HL-60 (cell line): ENCODE data around the gene C10orf105.

Experiments
- GABPA ChIP-seq: IDR thresholded peaks from 2 replicates; pipeline ENCODE4 v1.6.1; 2012; ENCODE audit warnings: low read depth
- POLR2AphosphoS5 ChIP-seq: IDR thresholded peaks from 2 replicates; pipeline ENCODE4 v1.6.1; 2012; ENCODE audit warnings: low read depth
- SPI1 ChIP-seq: IDR thresholded peaks from 2 replicates; pipeline ENCODE4 v1.6.1; 2012; ENCODE audit warnings: low read depth, mild to moderate bottlenecking, borderline replicate concordance
- TF ChIP-seq, protein P1 (sequence below): IDR thresholded peaks from one replicate; pipeline ENCODE4 v1.5.1; 2011; ENCODE audit warnings: low read length, control low read depth, inconsistent platforms; ENCODE audit not compliant: insufficient read depth

DNA sequence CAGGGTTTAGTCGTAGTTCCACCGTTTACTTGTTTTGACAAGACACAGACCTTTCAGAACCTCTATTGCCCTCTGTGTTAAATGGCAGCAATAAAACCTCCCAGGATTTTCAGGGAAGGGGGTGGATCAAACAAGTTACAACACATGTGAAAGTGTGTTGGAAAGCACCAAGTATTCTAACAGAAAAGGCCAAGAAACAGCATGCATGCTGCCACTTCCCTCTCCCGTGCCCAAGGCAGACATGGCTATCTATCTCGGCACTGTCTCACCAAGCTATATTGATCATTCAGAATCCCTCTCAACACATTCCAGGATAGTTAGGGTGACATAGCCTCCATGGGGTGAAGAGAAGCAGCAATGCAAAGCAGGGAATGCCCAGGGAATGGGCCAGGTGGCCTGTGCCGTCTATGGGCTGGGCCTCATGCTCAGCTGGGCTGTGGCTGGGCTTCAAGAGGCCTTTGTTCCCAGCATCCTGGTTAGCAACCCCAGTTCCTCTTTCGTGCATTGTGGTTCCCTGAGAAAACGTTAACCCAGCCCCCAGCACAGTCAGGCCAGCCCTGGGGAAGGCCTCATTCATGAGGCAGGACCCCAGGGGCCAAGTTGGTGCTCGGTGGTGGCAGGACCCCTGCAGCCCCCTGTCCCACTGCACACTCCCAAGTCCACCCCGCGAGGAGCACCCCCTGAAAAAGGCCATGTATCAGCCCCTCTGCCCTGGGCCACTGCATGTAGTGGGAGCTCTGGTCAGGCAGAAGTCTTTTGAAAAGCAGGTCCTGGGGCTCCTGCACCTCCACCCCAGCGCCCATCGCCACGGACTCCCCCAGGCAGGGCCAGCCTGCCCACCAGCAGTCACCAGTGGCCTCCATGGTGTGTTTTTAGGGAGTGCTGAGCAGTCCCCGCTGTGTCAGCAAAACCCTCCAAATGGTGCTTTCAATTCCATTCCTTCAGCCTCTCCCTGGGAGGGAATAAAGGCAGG is 28.3 kb upstream of the C10orf105 start:
- TF ChIP-seq, protein P1, sequence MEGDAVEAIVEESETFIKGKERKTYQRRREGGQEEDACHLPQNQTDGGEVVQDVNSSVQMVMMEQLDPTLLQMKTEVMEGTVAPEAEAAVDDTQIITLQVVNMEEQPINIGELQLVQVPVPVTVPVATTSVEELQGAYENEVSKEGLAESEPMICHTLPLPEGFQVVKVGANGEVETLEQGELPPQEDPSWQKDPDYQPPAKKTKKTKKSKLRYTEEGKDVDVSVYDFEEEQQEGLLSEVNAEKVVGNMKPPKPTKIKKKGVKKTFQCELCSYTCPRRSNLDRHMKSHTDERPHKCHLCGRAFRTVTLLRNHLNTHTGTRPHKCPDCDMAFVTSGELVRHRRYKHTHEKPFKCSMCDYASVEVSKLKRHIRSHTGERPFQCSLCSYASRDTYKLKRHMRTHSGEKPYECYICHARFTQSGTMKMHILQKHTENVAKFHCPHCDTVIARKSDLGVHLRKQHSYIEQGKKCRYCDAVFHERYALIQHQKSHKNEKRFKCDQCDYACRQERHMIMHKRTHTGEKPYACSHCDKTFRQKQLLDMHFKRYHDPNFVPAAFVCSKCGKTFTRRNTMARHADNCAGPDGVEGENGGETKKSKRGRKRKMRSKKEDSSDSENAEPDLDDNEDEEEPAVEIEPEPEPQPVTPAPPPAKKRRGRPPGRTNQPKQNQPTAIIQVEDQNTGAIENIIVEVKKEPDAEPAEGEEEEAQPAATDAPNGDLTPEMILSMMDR: no peak
- TF ChIP-seq POLR2AphosphoS5 (peak; percentile 91), SPI1 (peak; percentile 98), GABPA (no peak)
